ENCODE results near the gene MAP2.

The MAP2 gene

GRCh38 chr2:209640358-209640757 is 216.5 kb downstream of the MAP2 start:
- DNase-seq (ENCODE audit: low read depth in 4 of 4, low spot score in 1 of 4) = no peak

- no peak for DNase-seq (ENCODE audit: low read depth in 4 of 4, low spot score in 1 of 4)
Measured at GRCh38 chr2:209642146-209642820, 218.4 kb downstream of the MAP2 start.

GRCh38 chr2:209644842-209645241 is 221.0 kb downstream of the MAP2 start:
- no peak for DNase-seq (ENCODE audit: low read depth in 4 of 4, low spot score in 1 of 4)

DNA sequence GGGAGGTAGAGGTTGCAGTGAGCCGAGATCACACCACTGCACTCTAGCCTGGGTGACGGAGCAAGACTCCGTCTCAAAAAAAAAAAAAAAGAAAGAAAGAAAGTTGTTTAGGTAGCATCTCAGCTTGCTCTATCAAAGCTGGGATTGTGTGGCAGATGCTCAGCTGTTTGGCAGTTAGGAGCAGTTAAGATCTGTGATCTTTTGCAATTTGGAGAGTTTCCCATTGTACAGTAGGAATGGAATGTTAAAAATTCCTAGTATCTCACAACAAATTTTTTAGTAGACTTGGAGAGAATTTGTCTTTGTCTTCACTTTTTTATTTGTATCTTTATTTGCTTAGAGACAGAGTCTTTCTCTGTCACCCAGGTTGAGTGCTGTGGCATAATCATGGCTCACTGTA is 224.9 kb downstream of the MAP2 start:
- no peak for DNase-seq (ENCODE audit: low read depth in 4 of 4, low spot score in 1 of 4)

DNA sequence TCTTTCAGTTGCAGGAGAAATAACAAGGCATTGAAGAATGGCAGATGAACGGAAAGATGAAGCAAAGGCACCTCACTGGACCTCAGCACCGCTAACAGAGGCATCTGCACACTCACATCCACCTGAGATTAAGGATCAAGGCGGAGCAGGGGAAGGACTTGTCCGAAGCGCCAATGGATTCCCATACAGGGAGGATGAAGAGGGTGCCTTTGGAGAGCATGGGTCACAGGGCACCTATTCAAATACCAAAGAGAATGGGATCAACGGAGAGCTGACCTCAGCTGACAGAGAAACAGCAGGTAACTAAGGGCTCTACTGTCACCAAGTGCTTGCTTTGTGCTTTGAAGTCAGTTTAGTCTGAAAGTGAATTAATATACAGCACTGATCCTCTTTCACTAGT is 229.3 kb downstream of the MAP2 start:
- no peak for DNase-seq (ENCODE audit: low read depth in 4 of 4, low spot score in 1 of 4)

DNA sequence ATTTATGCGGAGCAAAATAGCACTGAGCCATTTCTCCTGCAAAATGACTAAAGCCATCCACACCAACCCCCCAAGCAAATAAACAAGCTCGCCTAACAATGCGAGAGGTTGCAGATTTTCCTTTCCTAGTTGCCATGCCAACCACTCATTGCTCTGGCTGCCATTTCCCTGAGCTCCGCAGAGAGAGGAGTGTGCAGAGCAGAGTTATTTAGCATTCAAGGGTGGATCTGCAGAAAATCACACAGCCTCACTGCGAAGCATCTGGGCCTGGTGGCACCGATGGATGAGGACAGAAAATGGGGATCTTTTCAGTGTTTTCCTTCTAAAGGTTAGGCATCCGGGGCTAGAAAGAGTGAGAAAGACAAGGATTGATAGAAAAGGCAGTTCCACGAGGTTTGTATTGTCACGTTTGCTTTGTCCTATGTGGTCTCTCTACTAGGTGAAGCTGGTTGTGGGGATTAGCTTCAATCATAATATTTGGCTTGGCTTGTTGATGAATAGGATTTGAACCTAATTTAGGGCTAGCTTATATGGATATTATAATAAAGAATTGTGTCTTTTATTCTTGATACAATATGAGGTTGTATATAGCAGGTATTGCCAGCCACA is 237.5 kb downstream of the MAP2 start:
- no peak for DNase-seq (ENCODE audit: low read depth in 4 of 4, low spot score in 1 of 4)

DNA sequence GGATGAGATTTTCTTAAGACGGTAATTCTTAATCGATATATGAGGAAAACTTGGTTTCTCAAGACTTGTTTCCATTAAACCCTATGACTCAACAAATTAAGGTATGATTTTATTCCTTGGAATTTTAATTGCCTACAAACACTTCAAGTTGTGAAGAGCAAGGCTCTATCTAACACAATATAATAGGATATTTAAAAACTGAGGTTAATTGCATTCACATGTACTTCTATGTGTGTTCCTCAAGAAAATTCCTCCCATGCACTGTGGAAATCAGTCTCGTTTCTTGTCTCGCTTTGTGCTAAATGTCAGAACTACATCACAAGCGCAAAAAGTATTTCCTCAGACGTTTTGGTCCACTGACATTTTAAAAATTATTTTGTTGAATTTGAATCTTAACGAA is 238.2 kb downstream of the MAP2 start:
- no peak for DNase-seq (ENCODE audit: low read depth in 4 of 4, low spot score in 1 of 4)

DNA sequence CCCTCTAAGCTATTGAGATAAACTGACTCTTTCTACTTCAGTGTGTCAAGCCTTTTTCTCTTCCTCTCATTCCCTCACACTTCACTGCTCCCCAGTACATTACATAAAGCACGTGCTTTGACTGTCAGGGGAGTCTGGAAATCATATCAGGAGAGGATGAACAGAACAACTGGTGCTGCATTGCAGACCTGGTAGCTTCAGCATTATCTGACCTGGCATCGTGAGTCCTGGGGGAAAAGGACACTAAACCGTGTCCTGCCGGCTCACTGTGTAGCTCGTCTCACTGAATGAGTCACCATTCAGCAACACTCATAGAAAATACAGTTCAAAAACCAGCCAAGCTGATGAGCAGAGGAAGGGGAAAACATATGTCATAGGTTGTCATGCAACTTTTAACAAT is 239.3 kb downstream of the MAP2 start:
- DNase-seq (ENCODE audit: low read depth in 4 of 4, low spot score in 1 of 4) = no peak

- DNase-seq (ENCODE audit: low read depth in 4 of 4, low spot score in 1 of 4) = no peak
Measured at GRCh38 chr2:209663656-209664055, 239.8 kb downstream of the MAP2 start.

DNA sequence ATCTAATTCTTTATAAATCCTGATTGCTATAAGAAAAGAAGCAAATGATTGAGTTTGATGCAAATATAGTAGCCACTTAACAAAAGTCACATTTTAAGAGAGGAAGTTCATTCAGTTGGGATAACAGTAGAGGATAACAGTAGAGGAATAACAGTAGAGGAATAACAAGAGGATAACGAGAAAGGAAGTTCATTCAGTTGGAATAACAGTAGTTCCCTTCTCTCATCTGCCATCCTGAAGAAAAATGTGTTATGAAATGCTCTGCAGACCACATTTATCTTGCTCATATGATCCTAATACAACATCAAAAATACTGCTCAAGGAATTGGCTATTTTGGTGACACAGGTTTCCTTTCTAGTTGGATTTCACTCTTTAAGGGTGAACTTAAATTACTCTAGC is 242.4 kb downstream of the MAP2 start:
- no peak for DNase-seq (ENCODE audit: low read depth in 4 of 4, low spot score in 1 of 4)

DNA sequence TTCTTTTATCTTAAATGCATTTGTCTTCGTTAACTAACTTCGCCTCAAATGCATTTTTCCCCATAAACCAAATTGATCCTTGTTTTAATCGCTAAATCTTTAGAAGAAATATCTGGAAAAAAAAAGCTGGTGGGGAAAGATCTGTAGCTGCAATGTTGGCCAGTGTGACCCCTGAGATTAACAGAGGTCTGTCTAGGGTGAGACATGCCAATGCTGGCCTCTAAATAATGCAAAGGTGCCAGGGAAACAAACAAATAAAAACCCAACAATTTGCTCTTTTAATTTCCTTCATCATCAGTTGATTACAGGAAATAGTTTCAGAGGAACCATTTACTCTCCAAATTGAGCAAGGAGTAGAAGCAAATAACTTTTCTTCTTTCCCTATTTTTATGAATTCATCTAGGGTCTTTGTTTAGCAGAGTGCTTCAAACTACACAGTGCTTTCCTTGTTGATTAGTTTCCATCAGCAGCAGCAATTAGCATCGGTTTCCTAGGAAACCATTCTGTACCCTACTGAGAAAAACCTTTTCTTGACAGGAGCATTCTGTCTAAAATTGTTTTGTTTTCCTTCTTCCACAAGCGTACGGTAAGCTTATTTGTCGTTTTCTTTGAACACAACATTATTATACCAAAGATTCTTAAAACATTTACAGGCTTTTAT is 247.3 kb downstream of the MAP2 start:
- DNase-seq (ENCODE audit: low read depth in 4 of 4, low spot score in 1 of 4) = no peak

- no peak for DNase-seq (ENCODE audit: low read depth in 4 of 4, low spot score in 1 of 4)
Measured at GRCh38 chr2:209673811-209674210, 250.0 kb downstream of the MAP2 start.

- no peak for DNase-seq (ENCODE audit: low read depth in 4 of 4, low spot score in 1 of 4)
Measured at GRCh38 chr2:209680596-209680995, 256.7 kb downstream of the MAP2 start.

DNA sequence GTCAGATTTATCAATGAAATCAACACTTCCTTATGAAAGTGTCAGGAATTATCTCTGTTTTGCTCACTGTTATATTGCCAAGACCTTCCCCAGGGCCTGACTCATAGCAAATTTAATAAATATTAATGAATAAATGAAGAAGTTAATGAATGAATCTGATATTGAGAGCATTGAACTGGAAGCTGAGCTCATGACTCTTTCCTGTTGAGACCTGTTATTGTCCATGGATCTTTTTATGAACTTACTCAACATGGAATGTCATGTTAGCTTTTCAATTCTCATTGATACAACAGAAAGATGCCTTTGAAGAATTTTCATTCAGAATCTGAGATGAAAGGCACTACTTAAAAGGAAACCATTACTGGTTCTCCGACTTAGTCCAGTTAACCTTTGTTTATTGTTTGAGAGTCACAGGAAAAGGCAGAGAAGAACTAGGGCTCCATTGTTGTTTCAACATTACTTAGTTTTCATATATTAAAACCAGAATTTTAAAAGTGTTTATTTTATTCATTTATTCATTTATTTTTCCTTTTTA is 257.4 kb downstream of the MAP2 start:
- DNase-seq (ENCODE audit: low read depth in 4 of 4, low spot score in 1 of 4) = no peak

DNA sequence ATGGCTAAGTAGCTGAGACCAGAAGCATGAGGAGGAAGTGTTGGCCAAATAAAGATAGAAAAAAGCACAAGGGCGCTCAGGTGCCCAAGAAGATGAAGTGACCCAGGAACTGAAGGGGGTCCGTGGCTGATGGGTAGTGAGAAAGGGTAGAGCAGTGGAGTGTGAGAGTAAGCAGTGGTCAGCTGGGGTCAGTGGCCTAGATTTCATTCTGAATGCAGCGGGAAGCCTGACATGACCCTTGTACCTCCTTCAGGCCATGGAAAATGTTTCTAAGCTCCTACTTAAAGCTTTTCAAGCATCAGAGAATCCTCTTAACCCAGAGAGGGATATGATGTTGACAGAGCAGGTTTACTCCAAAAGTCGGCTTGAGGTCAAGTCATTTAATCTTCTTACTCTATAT is 258.8 kb downstream of the MAP2 start:
- no peak for DNase-seq (ENCODE audit: low read depth in 4 of 4, low spot score in 1 of 4)

GRCh38 chr2:209685340-209685739 is 261.5 kb downstream of the MAP2 start:
- DNase-seq (ENCODE audit: low read depth in 4 of 4, low spot score in 1 of 4) = no peak

- DNase-seq (ENCODE audit: low read depth in 4 of 4, low spot score in 1 of 4) = no peak
Measured at GRCh38 chr2:209685963-209686362, 262.1 kb downstream of the MAP2 start.

- no peak for DNase-seq (ENCODE audit: low read depth in 4 of 4, low spot score in 1 of 4)
Measured at GRCh38 chr2:209686448-209686847, 262.6 kb downstream of the MAP2 start.

GRCh38 chr2:209687323-209687969 is 263.6 kb downstream of the MAP2 start:
- no peak for DNase-seq (ENCODE audit: low read depth in 4 of 4, low spot score in 1 of 4)

DNA sequence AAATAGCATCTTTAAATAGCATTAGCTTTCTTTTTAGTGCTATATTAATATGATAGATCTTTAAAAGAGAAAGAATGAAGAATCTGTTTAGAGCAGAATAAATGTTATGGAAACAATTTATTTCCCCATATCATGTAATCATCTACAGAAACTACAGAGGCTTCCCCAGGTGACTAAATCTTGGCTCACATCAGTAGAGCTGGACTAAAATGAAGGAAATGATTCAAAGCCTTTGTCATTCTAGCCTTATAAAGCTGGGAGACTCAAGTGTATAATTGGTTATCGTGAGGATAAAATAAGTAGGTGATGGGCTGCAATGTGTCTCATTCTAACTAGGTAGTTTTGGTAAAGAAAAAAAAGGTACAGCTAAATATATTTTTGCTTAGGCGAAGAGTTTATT is 264.5 kb downstream of the MAP2 start:
- DNase-seq (ENCODE audit: low read depth in 4 of 4, low spot score in 1 of 4) = no peak

DNA sequence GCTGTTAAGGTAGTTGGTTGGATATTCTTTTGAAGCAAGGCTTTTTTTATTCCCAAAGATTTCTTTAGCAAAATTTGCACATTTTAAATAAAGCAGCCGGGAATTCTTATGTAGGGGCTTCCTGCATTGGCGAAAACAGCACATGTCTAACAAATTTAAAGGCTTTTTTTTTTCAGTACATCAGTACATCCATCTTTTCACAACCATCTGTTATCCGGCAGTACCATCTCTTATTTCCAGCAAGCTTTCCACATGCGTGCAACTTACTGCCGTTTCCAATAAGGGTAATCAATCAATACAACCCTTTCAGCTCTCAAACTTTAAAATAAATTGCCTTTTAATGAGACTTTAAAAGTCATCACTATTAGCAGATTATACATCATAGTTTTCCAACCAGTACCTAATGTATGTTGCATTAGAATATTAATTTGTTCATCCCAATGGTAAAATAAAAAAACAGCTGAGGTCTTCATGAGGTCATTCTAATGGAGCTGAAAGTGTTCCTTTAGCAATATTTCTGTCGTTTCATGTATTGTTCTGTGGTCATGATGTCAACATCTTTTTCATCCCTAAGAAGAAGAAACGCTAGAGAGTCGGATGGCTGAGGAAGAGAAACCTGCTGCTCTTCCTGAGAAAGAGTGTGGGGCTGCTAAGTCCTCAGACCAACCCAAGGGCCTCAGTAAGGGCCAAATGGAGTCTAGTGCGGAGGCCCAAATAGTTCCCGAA is 266.3 kb downstream of the MAP2 start:
- DNase-seq (ENCODE audit: low read depth in 4 of 4, low spot score in 1 of 4) = no peak
